Hypothalamus (tissue), 51 donors: ENCODE data around the gene GRM8.

Experiments used
- DNase-seq, 51 donors: peaks; one replicate each; lab custom pipeline; 2025; lab: John Stamatoyannopoulos, UW

GRM8 gene

DNA sequence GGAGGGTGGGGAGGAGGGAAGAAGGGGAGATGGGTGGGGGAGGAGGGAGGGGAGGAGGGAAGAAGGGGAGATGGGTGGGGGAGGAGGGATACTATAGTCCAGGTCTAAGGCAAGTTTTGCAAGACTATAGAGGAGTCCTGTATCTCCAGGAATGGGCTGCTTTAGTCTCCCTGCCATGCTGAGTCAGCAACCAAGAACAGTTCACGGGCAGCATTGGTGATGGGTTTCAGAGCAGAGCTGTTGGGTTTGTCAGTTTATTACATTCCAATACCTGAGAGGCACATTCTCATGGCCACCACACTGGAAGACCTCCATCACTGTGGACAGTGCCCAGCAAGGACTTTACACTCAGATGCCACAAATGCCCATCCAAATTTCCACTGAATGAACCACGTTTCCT lies 212.7 kb downstream of the GRM8 start:
- DNase-seq: no peak

DNA sequence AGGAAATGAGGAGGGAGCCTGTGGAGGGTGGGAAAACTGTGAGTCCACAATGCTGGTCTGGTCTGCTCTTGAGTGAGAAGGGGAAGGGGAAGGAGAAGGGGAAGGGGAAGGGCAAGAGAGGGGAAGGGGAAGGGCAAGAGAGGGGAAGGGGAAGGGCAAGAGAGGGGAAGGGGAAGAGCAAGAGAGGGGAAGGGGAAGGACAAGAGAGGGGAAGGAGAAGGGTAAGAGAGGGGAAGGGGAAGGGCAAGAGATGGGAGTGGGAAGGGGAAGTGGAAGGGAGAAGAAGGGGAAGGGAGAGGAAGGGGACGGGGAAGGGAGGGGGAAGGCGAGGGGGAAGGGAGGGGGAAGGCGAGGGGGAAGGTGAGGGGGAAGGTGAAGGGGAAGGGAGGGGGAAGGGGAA lies 213.2 kb downstream of the GRM8 start:
- DNase-seq: no peak

DNA sequence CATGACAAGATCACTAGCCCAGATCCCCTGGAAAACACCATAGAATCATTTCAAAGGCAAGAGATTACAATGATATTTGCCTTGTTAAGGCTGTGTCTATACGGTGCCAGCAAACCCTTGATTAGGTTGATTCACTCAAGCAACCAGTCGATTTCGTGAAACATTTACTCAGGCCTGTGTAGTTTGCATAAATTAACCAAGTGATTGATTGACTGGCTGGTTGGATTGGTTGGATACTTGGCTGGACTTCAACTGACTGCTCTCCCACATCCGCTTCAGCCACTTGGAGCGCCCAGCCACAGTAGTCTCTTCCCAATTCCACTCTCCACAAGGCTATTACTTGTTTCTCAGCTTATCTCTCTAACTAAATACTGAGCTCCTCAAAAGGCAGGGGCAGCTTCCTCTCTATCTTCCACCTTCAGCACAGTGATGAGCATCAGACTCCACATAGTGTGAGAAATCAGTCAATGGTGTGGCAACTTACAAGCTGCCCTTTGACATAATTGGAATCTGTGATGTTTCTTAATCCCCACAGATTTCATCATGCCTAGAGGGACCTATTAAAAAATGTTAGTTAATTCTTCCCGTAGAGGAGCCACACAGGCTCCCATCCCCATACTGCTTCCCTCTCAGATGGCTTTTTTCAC lies 217.4 kb downstream of the GRM8 start:
- no peak for DNase-seq

DNA sequence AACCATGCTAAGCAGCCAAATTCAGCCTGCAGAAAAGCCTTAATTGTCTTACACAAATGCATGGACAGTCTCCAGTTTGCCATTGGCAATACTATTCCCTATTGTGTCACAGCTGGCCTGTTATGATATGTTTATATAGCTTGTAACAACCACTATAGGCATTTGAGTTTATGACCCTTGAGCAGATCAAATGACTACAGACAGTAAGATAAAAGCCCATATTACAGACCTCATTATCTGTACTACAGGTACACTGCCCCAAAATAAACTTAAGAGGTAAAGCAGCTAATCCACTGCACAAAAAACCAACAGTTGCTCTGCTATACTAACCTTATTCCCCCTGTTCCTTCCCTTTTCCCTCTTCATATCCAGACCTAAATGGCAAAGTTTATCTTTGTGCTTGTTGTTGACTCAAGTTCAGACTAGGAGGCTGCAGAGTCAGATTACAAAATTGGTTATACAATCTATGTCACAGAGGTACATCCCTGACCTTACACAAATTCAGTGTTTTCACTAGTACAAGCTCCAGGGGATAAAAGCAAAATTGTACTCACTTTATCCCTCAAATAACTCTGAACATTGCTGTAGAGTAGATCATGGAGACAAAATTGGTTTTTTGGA lies 218.4 kb downstream of the GRM8 start:
- DNase-seq: no peak

DNA sequence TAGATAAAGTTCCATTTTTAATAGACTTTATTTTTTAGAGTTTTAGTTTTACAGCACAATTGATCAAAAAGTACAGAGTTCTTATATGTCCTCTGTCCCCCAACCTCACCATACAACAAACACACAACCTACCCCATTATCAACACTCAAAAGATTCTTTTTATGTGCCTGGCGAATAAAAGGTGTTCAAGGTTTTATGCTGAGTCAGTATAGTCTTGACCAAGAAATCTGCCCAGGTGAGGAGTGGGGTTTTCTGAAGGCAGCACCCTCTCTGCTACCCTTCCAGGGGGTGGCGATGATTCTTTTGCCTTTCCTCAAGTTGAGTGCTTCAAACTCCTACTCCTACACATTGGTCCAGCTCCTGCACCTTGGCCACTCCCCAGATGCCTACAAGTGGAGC lies 222.9 kb downstream of the GRM8 start:
- no peak for DNase-seq

DNA sequence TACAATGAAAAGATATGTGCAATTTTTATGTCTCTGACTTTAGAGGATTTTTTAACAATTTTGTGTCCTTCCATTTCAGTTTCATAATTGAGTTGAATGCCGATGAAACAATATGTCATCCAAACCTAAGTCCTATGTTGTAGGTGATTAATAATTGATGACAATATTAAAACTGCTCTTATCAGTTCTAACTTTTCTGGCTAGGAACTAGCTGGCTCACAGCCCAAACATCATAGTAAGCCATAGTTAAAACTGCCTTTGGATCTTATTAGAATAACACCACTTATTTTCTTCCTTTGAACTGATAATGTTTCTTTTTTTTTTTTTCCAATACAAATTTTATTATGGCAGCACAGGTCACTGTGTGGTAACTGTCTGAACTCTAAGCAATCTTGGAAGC lies 230.9 kb downstream of the GRM8 start:
- no peak for DNase-seq

DNA sequence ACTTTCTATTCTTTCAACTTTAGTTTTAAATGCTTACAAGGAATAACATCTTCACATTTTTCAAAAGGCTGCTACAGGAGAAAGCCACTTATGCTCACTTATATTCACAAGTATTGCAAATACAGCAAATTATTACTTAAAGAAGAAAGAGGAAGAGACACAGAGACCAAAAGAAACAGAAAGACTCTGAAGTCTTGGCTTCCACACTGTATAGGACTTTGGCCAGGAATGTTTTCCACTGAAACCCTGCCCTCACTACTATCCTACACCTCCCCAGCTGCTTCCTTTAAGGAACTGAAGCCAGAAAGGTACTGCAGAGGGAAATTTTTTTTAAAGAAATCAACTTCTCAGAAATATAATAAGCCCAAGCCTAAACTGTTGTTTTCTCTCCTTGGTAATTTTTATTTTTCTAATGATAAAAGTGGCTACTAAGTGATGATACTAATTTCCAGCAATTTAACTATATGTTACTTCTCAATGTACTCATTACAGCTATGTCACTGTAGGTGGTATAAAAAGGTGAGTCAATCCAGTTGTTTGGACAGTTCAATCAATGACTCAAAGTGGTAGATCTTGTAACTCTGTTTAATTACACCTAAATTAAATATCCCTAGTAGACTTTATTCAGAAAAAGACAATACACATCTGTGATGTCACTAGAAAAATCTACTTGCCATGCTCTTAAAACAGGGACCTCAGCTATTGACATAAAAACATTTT lies 231.6 kb downstream of the GRM8 start:
- DNase-seq: no peak

DNA sequence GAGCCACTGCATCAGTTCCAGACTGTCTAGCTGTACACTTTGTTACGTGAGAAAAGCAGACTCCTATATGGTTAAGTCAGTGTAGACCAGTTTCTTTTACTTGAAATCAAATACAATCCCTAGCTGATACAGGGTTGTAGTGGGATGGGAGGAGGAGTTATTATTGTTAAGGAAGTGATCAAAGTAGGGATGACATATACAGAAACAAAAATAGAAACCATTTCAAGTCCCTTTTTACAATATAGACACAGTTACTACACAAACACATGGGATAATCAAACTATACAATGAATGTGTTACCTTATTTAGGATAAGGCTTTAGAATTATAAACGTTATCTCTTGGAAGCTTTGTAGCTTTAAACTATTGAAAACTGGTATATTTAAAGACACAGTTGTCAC lies 233.9 kb downstream of the GRM8 start:
- DNase-seq: no peak

DNA sequence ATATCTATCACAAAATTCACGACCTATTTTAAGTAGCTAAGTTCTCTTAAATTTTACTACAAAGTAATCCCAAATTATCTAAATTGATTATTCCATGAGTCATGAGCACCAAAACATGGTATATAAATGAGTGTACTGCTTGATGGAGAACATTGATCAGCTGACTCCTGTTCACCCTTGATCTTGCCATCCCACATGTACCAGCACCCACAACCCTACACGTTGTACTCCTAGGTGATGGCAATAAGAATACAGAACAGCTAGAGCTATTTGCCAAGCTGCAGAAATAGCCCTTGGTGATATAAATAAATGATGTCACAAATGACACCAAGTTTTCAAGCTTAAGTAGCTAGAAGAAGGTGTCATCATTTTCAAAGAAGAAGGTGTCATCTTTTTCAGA lies 235.5 kb downstream of the GRM8 start:
- DNase-seq: no peak

DNA sequence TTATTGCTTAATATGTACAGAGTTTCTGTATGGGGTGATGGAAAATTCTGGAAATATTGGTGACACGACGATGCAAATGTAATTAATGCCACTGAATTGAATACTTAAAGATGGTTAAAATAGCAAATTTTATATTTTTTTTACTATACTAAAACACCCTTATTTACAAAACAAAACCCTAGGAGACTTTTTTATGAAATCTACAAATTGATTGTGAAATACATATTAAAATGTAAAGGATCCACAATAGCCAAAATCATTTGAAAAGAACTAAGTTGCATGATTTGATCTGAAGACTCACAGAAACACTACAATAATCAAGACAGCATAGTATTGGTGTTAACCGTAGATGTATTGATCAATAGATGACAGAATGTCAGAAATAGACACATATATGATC lies 252.0 kb downstream of the GRM8 start:
- DNase-seq: no peak

DNA sequence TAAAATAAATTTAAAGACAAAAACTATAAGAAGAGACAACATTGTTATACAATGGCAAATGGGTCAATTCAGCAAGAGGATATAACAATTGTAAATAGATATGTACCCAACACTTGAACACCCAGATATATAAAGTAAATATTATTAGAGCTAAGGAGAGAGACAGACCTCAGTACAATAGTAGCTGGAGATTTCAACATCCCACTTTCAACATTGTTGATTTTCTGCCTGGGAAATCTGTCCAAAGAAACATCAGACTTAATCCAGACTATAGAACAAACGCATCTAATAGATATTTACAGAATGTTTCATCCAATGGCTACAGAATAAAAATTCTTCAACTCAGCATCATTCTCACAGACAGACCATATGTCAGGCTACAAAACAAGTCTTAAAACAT lies 256.1 kb downstream of the GRM8 start:
- no peak for DNase-seq

DNA sequence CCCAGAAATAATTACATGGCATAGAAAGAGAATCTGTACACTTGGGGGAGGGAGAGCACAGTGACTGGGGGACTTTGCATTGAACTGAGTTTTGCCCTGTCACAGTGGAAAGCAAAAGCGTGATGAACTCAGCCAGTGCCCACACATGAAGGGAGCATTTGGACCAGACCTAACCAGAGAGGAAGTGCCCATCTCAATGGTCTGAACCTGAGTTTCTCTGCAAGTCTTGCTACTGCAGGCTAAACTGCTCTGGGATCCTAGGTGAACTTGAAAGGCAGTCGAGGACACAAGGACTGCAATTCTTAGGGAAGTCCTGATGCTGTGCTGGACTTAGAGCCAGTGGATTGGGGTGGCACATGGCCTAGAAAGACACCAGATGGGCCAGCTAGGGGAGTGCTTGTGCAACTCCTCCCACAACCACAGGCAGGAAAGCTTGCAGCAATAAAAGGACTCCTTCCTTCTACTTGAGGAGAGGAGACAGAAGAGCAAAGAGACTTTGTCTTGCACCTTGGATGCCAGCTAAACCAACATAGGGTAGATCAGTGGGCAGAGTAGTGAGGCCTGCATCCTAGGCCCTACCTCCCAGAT lies 259.0 kb downstream of the GRM8 start:
- DNase-seq: no peak

DNA sequence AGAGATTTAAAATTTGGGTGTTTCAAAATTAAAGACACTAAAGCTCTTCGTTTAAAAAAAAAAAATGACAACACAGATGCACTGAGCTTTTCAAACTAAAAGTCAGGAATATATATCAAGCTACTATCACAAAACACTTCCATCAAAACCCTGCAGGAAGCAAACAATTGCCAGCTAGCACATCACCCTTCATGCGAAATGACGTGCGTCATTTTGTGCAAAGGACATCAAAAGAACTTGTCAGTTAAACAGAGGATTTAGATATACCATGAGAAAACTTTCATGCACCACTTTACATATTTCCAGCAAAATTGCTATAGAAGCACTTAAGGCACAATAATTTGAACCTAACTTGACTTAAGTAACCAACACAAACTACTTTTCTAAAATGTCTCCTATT lies 264.7 kb downstream of the GRM8 start:
- no peak for DNase-seq

DNA sequence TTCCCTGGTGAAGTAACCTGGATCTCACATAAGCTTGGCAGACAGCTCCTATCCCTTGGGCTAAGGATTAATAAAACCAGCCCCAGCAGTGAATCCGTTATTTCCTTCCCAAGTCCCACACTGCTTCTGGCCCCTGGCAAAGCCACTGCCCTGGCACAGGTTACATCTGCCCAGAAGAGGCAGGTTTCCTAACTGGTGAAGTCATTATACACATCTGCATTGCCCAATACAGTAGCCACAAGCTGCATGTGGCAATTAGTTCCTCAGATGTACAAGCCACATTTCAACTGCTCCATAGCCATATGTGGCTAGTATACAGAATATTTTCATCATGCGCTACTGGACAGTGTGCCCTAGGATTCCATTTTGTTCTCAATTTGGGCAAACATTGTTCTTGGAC lies 273.0 kb downstream of the GRM8 start:
- DNase-seq: no peak

DNA sequence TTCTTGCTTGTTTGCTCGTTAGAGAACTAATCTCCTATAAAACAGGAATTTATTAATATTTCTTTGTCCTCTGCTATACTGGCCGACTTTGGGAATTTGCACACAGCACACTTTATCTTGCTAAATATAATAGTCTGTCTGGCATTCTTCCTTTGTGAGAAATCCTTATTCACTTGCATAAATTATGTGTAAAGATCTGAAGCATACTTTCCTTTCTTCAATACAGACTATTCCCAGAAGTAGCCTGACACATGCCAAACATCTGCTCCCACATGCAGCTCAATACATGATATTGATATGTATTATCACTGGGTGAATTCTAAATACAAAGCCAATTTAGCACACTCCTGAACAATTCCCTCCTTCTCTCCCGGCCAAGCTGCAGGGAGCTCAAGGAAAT lies 273.9 kb downstream of the GRM8 start:
- no peak for DNase-seq

DNA sequence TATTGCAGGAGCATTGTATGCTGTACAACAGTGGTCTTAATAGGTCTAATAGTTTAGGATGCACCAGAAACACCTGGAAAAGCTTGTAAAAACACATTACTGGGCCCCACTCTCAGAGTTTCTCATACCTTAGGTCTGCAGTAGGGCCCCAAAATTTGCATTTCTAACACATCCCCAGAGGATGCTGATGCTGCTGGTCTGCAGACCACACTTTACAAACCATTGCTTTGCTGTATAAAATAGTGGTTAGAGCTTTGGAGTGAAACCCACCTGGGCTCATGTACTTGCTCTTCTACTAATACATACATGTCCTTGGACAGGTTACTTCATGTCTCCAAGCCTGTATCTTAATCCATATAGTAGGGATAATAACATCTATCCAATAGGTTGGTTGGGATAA lies 279.7 kb downstream of the GRM8 start:
- DNase-seq: no peak

DNA sequence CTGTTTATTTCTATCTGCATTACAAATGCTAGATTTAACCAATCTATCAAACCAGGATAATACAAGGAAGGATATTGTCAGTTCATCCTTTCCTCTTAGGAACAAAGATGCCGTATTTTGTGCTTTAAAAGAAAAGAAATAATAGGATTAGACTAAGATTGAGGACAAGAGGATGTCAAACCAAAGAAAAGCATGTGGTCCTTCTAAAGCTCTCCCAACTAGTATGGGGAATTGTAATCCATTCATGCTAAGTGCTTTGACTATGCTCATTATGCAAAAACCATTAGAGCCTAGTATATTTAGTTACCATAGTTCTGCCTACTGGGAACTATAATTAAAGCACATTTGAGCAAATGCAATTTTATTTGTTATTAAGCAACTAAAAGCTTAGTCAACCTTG lies 280.2 kb downstream of the GRM8 start:
- no peak for DNase-seq

DNA sequence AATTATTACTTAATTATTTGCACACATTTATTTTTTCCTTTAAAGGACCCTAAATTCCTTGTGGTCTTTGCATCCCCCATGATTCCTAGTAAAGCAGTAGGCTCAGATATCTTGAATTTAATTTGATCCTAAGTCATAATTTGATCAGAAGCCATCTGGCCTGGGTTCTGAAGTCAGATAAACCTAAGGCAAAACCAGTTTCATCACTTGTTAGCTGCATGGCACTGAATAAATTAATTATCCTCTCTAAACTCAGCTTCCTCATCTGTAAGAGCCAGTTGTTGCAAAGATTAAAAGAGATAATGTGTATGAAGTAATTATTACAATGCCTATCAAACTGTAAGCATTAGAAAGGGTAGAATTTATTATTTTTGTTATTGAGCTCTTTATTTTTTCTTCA lies 293.1 kb downstream of the GRM8 start:
- no peak for DNase-seq

DNA sequence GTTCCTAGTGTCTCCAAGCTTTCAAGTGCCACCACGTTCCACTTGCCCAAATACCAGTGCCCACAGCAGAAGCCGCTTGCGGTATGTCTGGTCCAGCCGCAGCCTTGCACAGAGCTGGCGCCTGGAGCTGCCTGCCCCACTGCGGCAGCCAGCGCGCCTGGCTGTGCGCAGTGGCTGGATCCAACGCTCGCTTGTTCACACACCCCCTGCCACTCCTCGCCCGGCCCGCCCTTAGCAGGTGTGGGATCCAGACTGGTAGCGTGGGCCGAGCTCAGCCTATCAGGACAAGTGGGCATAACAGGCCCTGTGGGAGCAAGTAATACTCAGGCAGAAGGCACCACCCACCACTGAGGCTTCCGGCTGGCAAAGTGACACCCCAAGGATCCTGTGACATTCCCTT lies 294.4 kb downstream of the GRM8 start:
- no peak for DNase-seq

DNA sequence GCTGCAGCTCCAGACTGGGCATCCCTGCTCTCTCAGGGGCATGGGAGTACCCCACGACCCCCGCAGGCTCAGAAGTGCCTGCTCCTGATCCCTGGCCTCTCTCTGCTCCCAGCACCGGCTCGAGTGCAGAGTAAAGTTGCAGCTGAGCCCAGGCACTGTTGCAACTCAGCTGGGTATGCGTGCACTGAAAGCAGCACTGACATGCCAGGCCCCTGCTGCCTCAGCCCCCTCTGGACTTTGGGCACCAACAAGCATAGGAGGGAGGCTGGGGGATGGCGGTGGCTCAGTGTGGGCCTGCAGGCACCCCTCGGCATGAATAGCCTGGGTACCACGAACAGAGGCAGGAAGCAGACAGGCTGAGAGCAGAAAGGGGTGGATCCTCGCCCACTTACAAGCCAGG lies 295.3 kb downstream of the GRM8 start:
- DNase-seq: no peak

DNA sequence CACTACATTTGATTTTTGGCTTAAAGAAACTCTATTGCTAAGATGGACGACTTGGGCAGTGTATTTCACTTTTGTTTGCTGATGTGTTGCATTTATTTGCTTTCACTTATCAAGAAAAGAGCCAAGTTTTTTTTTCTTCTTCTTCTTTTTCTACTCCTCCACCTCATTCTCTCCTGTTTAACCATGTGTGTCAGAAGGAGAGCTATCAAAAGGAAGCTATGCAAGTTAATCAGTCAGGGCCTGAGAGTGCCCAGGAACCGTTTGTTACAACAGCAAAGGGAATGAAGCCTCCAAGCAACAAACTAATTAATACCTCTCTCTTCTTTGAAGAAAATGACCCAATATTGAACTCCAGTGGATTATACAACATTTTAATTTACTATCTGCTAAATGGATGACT lies 299.3 kb downstream of the GRM8 start:
- DNase-seq: no peak

DNA sequence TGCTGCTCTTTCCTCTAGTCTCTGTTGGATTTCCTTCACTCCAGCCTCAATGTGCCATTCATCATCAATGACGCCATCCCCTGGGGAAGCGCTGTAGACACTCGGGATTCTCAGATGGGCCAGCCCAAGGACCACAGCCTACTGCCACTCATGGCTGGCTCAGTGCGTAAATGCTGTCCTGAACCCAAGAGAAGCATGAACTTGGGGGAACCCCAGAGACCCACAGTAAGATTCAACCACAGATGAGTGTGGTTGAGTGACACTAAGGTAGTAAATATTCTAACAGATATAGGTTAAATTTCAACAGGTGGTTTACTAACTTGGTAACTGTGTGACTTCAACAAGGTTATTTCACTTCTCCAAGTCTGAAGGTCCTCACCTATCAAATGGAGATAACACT lies 304.1 kb downstream of the GRM8 start:
- DNase-seq: no peak
